HG03060 (cell line): ENCODE data around the gene AIMP1.

Experiments used
- ATAC-seq: cut with Tn5 transposase; IDR thresholded peaks from one replicate; pipeline ENCODE4 v1.9.1; 2021; ENCODE audit warnings: low read depth, moderate number of reproducible peaks; ENCODE audit not compliant: unreplicated experiment

Gene AIMP1

GRCh38 chr4:106343865-106344646 is 27.7 kb downstream of the AIMP1 start:
- no peak for ATAC-seq

DNA sequence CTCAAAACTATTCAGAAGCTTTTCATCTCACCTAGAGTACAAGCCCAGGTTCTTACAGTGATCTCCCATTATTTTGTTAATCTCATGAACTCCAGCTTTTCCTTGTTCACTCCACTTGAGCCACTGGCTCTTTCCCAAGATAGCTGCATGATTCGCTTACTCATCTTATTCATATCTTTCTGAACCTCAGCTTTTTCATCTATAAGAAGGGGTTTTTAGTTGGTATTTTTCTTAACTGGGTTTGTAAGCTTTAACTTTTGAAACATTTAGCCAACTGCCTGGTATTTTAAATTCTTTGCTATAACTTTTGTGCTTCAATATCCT is 28.3 kb downstream of the AIMP1 start:
- no peak for ATAC-seq

DNA sequence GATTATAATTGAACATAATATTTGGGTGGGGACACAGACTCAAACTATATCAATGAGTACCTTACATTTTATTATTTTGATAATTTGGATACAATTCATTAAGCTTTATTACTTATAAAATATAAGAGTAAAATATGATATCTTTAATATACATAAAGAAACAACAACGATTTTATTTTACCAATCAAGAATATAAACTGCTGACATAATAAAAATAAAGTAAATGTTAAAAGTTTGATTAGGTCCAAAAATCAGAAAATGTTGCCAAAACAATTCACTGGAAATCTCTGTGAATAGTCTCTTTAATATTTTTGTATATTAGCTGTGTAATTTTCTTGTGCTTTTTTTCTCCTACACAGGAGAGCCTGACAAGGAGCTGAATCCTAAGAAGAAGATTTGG is 30.8 kb downstream of the AIMP1 start:
- ATAC-seq: no peak

GRCh38 chr4:106351016-106351415 is 34.7 kb downstream of the AIMP1 start:
- ATAC-seq: no peak

- ATAC-seq: no peak
These were observed 37.4 kb downstream of the AIMP1 start for GRCh38 chr4:106353786-106354185.

DNA sequence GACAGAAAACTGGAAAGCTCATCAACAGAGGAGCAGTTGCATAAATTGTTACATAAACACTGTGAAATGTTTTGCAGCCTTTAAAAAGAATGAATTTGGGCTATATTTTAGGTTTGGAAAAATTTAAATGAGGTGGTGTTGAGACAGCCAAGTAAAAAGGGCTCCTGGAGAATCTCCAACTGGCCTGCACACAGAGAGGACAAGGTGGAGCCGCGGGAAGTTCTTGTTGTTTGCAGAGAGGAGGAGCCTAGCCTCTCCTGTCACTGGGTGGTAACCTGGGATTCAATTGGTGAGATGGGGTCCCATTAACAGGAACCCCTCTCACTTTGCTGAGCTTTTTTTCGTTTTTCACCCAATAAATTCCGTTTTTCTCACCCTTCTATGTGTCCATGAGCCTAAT is 38.8 kb downstream of the AIMP1 start:
- no peak for ATAC-seq

- no peak for ATAC-seq
These were observed 42.5 kb downstream of the AIMP1 start for GRCh38 chr4:106358899-106359298.

- no peak for ATAC-seq
These were observed 45.9 kb downstream of the AIMP1 start for GRCh38 chr4:106362086-106362825.

DNA sequence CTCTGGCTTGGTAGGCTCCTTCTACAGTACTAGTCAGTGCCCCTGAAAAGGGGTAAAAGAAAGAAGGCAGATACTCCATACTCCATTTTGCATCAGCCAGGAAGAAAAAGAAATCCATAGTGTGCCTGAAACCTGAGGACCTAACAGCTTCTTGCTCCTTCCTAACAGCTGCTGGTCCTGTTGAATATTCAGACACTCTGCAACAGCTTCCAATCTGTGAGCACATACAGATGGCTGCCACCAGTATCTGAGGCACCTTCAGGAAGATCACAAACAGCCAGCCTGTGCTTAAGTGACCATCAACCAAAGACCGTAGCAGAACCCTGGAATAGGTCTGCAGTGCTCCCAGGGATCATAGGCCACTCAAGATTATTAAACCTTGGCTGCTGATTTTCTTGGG is 47.9 kb downstream of the AIMP1 start:
- no peak for ATAC-seq

- ATAC-seq: no peak
These were observed 49.3 kb downstream of the AIMP1 start for GRCh38 chr4:106365613-106366012.

- no peak for ATAC-seq
These were observed 49.7 kb downstream of the AIMP1 start for GRCh38 chr4:106366026-106366425.

DNA sequence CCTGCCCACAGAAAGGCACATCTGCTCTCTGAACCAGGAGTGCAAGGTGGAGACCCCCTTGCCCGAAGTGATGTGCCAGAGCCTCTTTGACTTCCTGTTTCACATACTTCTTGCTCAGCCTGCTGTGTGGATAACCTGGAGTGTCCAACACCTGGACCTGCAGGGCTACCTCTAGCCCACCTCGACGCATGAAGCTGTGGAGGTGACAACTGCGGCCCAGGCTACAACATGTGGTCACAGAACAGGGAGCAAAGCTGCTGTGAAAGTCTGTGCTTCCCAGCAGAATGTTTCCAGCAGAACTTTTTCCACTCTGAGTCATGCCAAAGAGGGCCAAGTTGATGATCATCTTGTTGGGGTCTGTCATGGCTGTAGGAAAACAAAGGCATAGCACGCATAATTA is 50.7 kb downstream of the AIMP1 start:
- no peak for ATAC-seq

DNA sequence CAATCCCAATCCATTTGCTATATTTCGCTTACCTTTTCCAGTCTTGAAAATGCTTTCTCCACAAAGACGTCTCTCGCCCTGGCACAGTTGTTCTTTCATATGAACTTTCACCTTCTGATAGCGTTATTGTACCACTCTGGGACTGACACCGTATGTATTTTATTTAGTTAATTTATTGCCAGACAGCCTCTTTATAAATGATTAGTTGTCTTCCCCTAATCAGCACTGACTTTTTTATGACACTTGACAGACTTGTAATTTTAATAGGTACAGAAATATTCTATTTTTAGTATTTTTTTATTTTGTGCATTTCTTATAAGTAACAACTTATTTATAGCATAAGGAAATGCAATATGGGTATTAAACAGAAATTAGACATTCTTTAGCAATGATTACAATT is 52.3 kb downstream of the AIMP1 start, which contains the start of gene GIMD1:
Gene GIMD1, minus strand, starts transcription at position 101 of the 400 bp plus-strand sequence. CDS start 1,343 bp downstream, outside the sequence.
- ATAC-seq: no peak

GRCh38 chr4:106369456-106370060 is 53.2 kb downstream of the AIMP1 start:
- ATAC-seq: no peak

GRCh38 chr4:106370214-106370613 is 53.9 kb downstream of the AIMP1 start:
- ATAC-seq: no peak

DNA sequence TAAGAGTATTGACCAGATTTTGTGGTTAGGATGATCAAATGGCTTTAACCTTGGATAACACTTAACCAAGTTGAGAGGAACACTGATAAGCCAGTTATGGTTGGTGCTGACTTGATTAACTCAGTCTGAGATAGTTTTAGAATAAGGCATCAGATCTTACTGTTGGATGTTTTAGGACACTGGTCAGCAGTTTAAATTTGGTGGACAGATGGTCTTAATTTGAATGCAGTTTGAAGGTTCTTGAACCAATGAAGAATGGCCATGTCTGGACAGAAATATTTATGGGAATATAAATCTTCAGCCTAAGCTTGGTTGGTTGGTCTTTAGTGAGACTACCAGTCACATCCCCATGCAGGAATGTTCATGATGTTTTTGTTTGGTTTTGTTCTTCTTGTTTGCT is 54.8 kb downstream of the AIMP1 start:
- no peak for ATAC-seq

DNA sequence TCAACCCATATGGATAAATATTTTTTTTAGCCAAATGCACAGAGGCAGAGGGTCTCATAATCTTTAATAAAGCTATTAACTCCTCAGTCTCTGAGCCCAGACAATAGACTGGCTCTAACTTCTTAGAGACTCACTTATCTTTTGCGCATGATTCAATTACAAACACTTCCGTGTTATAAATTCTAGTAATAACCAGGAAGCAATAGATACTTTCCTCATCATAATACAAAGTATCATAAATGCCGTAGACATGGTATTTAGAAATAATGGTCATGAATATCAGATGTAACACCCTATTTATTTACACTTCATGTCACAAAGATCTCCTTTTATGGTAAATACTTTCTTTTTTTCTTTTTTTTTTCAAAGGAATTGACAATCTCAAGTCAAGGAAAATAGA is 56.7 kb downstream of the AIMP1 start:
- ATAC-seq: no peak

DNA sequence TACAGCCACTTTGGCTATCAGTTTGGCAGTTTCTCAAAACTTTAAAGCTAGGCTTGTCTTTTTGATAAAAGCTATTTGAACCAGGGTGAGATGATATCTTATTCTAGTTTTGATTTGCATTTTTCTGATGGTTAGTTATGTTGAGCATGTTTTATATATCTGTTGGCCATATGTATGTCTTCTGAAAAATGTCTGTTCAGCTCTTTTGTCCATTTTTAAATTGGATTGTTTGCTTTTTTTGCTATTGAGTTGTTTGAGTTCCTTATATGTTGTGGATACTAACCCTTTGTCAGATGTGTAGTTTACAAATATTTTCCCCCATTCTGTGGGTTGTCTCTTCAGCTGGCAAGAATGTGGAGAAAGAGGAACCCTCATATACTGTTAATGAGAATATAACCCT is 63.8 kb downstream of the AIMP1 start:
- no peak for ATAC-seq

DNA sequence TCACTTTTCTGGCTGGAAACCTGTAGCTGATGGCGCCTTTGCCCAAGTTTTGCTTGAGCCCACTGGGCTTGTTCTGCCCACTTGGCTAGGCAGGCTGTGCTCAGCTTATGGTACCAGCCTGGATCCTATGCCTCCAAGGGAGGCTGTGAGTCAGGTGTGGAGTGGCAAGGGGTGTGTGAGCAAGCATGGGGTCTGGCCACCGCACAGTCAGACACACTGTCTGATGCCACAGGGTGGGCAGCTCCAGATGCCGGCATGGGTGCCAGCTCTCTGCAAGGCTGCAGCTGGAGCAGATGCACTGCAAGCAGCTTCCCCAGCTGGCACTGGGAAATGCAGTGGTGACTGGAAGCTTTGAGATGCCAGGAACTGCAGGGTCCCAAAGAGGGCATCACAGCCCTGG is 68.5 kb downstream of the AIMP1 start:
- ATAC-seq: no peak

DNA sequence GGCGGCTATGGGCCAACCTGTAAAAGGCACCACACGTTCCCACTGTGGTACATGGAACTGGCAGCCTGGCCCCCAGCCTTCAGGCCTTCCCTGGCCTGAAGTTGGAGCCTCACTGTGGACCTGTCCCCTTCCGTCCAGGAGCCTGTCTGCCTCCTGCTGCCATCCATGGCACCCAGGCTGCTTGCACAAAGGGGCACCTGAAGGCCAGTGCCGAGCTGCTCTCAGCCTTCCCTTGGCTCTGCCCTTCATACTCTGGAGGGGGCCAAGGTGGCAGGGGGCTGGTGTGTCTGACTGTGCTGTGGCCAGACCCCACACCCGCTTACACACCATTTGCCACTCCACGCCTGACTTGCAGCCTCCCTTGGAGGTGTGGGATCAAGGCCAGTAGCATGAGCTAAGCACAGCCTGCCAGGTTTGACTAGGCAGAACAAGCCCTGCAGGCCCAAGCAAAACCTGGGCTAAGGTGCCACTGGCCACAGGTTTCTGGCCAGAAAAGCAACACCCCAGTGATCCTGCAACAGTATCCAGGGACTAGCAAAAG is 69.6 kb downstream of the AIMP1 start:
- ATAC-seq: no peak

- no peak for ATAC-seq
These were observed 79.2 kb downstream of the AIMP1 start for GRCh38 chr4:106395582-106395981.
